Parathyroid adenoma (tissue), 2 donors: Measurements from ENCODE around the gene GTPBP2.

Experiments
- H2AFZ ChIP-seq: fragments of 300-600 bp; sonication (generic); one replicate; pipeline ENCODE4 v1.7.0; 2017; ENCODE audit warnings: antibody characterized with exemption, mild to moderate bottlenecking
- H3K27ac ChIP-seq: fragments of 300-600 bp; sonication (generic); one replicate; pipeline ENCODE4 v1.7.0; 2017
- H3K27me3 ChIP-seq: fragments of 300-600 bp; sonication (generic); one replicate; pipeline ENCODE4 v1.7.0; 2017; ENCODE audit warnings: low read length; ENCODE audit not compliant: control insufficient read depth, insufficient read depth
- H3K36me3 ChIP-seq: fragments of 300-600 bp; sonication (generic); one replicate; pipeline ENCODE4 v1.7.0; 2017; ENCODE audit warnings: low read length; ENCODE audit not compliant: control insufficient read depth, insufficient read depth
- H3K4me1 ChIP-seq: fragments of 300-600 bp; sonication (generic); one replicate; pipeline ENCODE4 v1.7.0; 2017; ENCODE audit warnings: control low read depth
- H3K4me2 ChIP-seq: fragments of 300-600 bp; sonication (generic); one replicate; pipeline ENCODE4 v1.7.0; 2017; ENCODE audit warnings: low read length
- H3K4me3 ChIP-seq: fragments of 300-600 bp; sonication (generic); one replicate; pipeline ENCODE4 v1.7.0; 2017; ENCODE audit warnings: low read depth, low read length
- H3K79me2 ChIP-seq: fragments of 300-600 bp; sonication (generic); one replicate; pipeline ENCODE4 v1.7.0; 2017; ENCODE audit warnings: control low read depth
- H3K9ac ChIP-seq: fragments of 300-600 bp; sonication (generic); one replicate; pipeline ENCODE4 v1.7.0; 2017; ENCODE audit warnings: mild to moderate bottlenecking
- H3K9me3 ChIP-seq: fragments of 300-600 bp; sonication (generic); one replicate; pipeline ENCODE4 v1.7.0; 2017; ENCODE audit warnings: low read length; ENCODE audit not compliant: control insufficient read depth
- TF ChIP-seq, protein P1 (sequence below): fragments of 300-600 bp; sonication (generic); IDR thresholded peaks from one replicate; pipeline ENCODE4 v1.7.0; 2017; ENCODE audit warnings: antibody characterized with exemption, mild to moderate bottlenecking
- donor health status: primary hyperparathyroidism.

Gene GTPBP2

DNA sequence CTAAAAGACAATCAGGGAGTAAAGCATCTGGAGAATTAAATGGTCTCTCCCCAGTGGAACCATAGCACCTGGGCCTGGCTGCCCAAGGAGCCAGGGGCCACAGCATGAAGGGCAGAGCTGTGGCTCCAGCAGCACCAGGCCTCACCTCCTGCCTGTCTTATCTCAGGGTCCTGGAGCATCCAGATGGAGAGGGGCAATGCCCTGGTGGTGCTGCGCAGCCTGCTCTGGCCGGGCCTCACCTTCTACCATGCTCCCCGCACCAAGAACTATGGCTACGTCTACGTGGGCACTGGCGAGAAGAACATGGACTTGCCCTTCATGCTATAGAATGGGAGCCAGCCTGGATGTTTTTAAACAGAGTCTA lies 41.5 kb upstream of the GTPBP2 start:
- no peaks in the 10 kb centered on the region for H3K36me3 ChIP-seq
- TF ChIP-seq, protein P1, sequence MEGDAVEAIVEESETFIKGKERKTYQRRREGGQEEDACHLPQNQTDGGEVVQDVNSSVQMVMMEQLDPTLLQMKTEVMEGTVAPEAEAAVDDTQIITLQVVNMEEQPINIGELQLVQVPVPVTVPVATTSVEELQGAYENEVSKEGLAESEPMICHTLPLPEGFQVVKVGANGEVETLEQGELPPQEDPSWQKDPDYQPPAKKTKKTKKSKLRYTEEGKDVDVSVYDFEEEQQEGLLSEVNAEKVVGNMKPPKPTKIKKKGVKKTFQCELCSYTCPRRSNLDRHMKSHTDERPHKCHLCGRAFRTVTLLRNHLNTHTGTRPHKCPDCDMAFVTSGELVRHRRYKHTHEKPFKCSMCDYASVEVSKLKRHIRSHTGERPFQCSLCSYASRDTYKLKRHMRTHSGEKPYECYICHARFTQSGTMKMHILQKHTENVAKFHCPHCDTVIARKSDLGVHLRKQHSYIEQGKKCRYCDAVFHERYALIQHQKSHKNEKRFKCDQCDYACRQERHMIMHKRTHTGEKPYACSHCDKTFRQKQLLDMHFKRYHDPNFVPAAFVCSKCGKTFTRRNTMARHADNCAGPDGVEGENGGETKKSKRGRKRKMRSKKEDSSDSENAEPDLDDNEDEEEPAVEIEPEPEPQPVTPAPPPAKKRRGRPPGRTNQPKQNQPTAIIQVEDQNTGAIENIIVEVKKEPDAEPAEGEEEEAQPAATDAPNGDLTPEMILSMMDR = no peak
- H2AFZ ChIP-seq = no peak overlapping the region
- no peaks in the 10 kb centered on the region for H3K9me3 ChIP-seq
- H3K27ac ChIP-seq = peak overlapping the region; percentile 67
- H3K4me1 ChIP-seq = peaks cover 35% of the 10 kb centered on the region
- no peaks in the 10 kb centered on the region for H3K27me3 ChIP-seq
- no peaks in the 10 kb centered on the region for H3K79me2 ChIP-seq
- no peak overlapping the region for H3K4me3 ChIP-seq
- H3K9ac ChIP-seq = no peak overlapping the region
- H3K4me2 ChIP-seq = no peak overlapping the region

- H3K4me1 ChIP-seq = peaks cover 35% of the 10 kb centered on the region
- H3K79me2 ChIP-seq = no peaks in the 10 kb centered on the region
- H3K9ac ChIP-seq = no peak overlapping the region
- TF ChIP-seq, protein P1 = no peak
- no peak overlapping the region for H3K4me3 ChIP-seq
- no peaks in the 10 kb centered on the region for H3K36me3 ChIP-seq
- H3K27me3 ChIP-seq = no peaks in the 10 kb centered on the region
- peak overlapping the region; percentile 20 for H2AFZ ChIP-seq
- H3K9me3 ChIP-seq = no peaks in the 10 kb centered on the region
- H3K4me2 ChIP-seq = no peak overlapping the region
- H3K27ac ChIP-seq = peak overlapping the region; percentile 67
These were observed 41.0 kb upstream of the GTPBP2 start for GRCh38 chr6:43669922-43670622.

DNA sequence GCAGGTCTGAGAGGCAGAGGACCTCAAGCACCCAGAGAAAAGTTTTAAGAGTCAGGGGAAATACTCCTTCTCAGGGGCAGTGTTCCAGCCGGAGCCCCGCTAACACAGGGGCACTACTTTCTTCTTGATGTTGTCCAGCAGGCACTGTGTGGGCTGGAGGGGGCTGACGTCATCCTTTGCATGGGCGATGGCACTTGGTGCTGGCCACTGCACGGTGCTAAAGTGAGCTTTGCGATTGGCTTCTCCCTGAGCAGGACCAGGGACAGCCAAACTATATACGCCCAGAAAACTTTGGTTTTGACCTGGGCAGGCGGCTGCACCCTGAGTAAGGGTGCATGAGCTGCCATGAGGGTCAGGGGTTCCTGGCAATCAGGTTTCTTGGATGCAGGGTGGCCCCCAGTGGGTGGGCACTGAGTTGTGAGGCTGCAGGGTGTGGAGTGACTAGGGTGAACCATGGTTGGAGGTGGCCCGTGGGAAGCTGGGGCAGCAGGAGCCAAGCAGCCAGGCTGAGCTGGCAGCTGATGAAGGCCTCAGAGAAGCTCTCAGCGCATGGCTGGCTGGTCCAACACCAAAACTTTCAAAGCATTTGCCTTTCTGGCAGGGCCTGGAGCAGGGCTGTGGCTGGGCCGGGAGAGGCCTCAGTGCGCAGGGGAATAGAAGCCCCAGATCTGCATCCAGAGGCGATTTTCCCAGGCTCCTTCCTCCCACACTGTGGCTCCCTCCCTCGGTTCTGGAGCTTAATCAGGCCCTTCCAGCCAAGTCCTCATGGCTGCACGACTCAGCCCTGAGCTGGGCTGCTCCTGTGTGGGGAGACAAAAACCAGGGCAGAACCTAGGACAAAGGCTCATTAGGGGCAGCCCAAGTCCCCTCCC lies 40.2 kb upstream of the GTPBP2 start:
- H3K4me1 ChIP-seq = peaks cover 35% of the 10 kb centered on the region
- H3K4me2 ChIP-seq = no peak overlapping the region
- H3K79me2 ChIP-seq = no peaks in the 10 kb centered on the region
- peak overlapping the region; percentile 20 for H2AFZ ChIP-seq
- peak overlapping the region; percentile 67 for H3K27ac ChIP-seq
- TF ChIP-seq, protein P1 = no peak
- H3K4me3 ChIP-seq = no peak overlapping the region
- H3K27me3 ChIP-seq = no peaks in the 10 kb centered on the region
- H3K9me3 ChIP-seq = no peaks in the 10 kb centered on the region
- H3K36me3 ChIP-seq = no peaks in the 10 kb centered on the region
- no peak overlapping the region for H3K9ac ChIP-seq

GRCh38 chr6:43668151-43669028 lies 39.3 kb upstream of the GTPBP2 start:
- H2AFZ ChIP-seq = peak overlapping the region; percentile 26
- peaks cover 35% of the 10 kb centered on the region for H3K4me1 ChIP-seq
- H3K27me3 ChIP-seq = no peaks in the 10 kb centered on the region
- H3K9me3 ChIP-seq = no peaks in the 10 kb centered on the region
- peak overlapping the region; percentile 67 for H3K27ac ChIP-seq
- no peak overlapping the region for H3K4me2 ChIP-seq
- H3K9ac ChIP-seq = no peak overlapping the region
- H3K79me2 ChIP-seq = no peaks in the 10 kb centered on the region
- TF ChIP-seq, protein P1 = peak; percentile 68
- H3K36me3 ChIP-seq = no peaks in the 10 kb centered on the region
- H3K4me3 ChIP-seq = no peak overlapping the region
